OCI-LY3 (cell line): ENCODE data around the gene LMNTD1.

Experiments used
- H2AFZ ChIP-seq: fragments of 200-600, 300-600 bp; shearing (Covaris generic); 2 replicates; pipeline ENCODE4 v1.6.0; 2014; ENCODE audit warnings: antibody characterized with exemption, low read depth, low read length
- H3K27ac ChIP-seq: fragments of 200-600, 300-600 bp; sonication (generic); 2 replicates; pipeline ENCODE4 v1.5.1; 2014; ENCODE audit warnings: mild to moderate bottlenecking, low read length, moderate library complexity, mixed read lengths
- H3K27me3 ChIP-seq: fragments of 200-600, 300-600 bp; sonication (generic); 2 replicates; pipeline ENCODE4 v1.6.1; 2014; ENCODE audit warnings: low read depth, low read length, mixed read lengths
- H3K36me3 ChIP-seq: fragments of 200-600, 300-600 bp; sonication (generic); replicated peaks from 2 replicates; pipeline ENCODE3; 2014; ENCODE audit warnings: low read depth, low read length, mixed read lengths
- H3K4me1 ChIP-seq: fragments of 300-600, 200-600 bp; sonication (generic); 2 replicates; pipeline ENCODE4 v1.6.1; 2014; ENCODE audit warnings: low read length, mixed read lengths
- H3K4me2 ChIP-seq: fragments of 200-600, 300-600 bp; sonication (generic); 2 replicates; pipeline ENCODE4 v1.6.1; 2014; ENCODE audit warnings: low read length, mixed read lengths
- H3K4me3 ChIP-seq: fragments of 300-600, 200-600 bp; sonication (generic); 2 replicates; pipeline ENCODE4 v1.5.1; 2014; ENCODE audit warnings: antibody characterized with exemption, mild to moderate bottlenecking, low read length, moderate library complexity
- H3K79me2 ChIP-seq: fragments of 300-600, 200-600 bp; shearing (Covaris generic); 2 replicates; pipeline ENCODE4 v1.6.1; 2014; ENCODE audit warnings: mild to moderate bottlenecking, low read length, mixed read lengths
- H3K9ac ChIP-seq: fragments of 300-600, 200-600 bp; shearing (Covaris generic); 2 replicates; pipeline ENCODE4 v1.6.0; 2014; ENCODE audit warnings: mild to moderate bottlenecking, low read length, moderate library complexity
- H3K9me3 ChIP-seq: fragments of 200-600, 300-600 bp; shearing (Covaris generic); 2 replicates; pipeline ENCODE4 v1.6.1; 2014; ENCODE audit warnings: low read length, mixed read lengths; ENCODE audit not compliant: insufficient read depth
- H4K20me1 ChIP-seq: fragments of 200-600, 300-600 bp; sonication (generic); 2 replicates; pipeline ENCODE4 v1.6.1; 2016; ENCODE audit warnings: low read length, mixed read lengths; ENCODE audit not compliant: insufficient read depth
- EZH2phosphoT487 ChIP-seq: fragments of 200-600 bp; shearing (Covaris generic); IDR thresholded peaks from 2 replicates; pipeline ENCODE4 v1.6.1; 2018; ENCODE audit warnings: antibody characterized with exemption, mixed run types, low read depth
- TF ChIP-seq, protein P1 (sequence below): fragments of 200-600, 300-600 bp; sonication (generic); IDR thresholded peaks from 2 replicates; pipeline ENCODE4 v1.5.1; 2014; ENCODE audit warnings: antibody characterized with exemption, low read length, low read depth

The LMNTD1 gene

DNA sequence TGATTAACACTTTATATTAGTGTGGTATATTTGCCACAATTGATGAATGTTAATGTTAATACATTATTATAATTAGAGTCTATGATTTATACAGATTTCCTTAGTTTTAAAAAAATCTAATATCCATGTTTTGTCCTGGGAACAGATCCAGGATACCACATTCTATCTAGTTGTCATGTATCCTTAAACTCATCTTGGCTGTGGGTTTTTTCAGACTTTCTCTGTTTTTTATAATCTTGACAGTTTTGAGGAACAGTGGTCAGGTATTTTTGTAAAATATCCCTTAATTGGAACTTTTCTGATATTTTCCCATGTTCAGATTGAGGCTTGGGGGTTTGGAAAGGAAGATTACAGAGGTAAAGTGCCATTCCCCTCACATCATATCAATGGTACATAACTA lies 104.1 kb downstream of the LMNTD1 start:
- H3K9ac ChIP-seq, result no peak overlapping the region
- H3K4me3 ChIP-seq, result no peak overlapping the region
- no peak overlapping the region for H2AFZ ChIP-seq
- H3K79me2 ChIP-seq, result no peaks in the 10 kb centered on the region
- H3K4me2 ChIP-seq, result no peak overlapping the region
- no peak overlapping the region for H3K27ac ChIP-seq
- H3K4me1 ChIP-seq, result no peaks in the 10 kb centered on the region
- H4K20me1 ChIP-seq, result no peaks in the 10 kb centered on the region
- TF ChIP-seq, protein P1, sequence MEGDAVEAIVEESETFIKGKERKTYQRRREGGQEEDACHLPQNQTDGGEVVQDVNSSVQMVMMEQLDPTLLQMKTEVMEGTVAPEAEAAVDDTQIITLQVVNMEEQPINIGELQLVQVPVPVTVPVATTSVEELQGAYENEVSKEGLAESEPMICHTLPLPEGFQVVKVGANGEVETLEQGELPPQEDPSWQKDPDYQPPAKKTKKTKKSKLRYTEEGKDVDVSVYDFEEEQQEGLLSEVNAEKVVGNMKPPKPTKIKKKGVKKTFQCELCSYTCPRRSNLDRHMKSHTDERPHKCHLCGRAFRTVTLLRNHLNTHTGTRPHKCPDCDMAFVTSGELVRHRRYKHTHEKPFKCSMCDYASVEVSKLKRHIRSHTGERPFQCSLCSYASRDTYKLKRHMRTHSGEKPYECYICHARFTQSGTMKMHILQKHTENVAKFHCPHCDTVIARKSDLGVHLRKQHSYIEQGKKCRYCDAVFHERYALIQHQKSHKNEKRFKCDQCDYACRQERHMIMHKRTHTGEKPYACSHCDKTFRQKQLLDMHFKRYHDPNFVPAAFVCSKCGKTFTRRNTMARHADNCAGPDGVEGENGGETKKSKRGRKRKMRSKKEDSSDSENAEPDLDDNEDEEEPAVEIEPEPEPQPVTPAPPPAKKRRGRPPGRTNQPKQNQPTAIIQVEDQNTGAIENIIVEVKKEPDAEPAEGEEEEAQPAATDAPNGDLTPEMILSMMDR, result no peak
- no peak for TF ChIP-seq EZH2phosphoT487
- no peaks in the 10 kb centered on the region for H3K27me3 ChIP-seq
- no peaks in the 10 kb centered on the region for H3K9me3 ChIP-seq
- no peaks in the 10 kb centered on the region for H3K36me3 ChIP-seq

DNA sequence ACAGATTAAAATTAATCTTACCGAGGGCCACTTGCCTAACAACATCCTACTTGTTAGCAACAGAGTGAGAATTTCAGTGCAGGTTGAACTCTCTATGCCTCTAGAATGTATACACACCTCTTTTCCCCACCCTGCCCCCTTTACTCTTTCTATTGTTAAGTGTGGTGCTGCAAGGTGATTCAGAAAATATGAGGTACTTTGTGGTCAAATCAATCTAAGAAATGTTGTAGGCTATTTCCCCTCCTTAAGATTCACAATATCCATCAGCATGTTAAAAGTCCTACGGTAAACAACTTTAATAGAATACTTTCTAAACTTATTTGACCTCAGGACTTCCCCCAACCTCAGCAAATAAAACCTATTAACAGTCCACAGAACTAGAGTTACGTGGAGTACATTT lies 106.0 kb downstream of the LMNTD1 start:
- no peak overlapping the region for H3K4me2 ChIP-seq
- no peaks in the 10 kb centered on the region for H3K27me3 ChIP-seq
- H3K79me2 ChIP-seq, result no peaks in the 10 kb centered on the region
- H3K36me3 ChIP-seq, result no peaks in the 10 kb centered on the region
- no peak overlapping the region for H3K9ac ChIP-seq
- no peak for TF ChIP-seq EZH2phosphoT487
- TF ChIP-seq, protein P1, result no peak
- no peak overlapping the region for H2AFZ ChIP-seq
- H3K27ac ChIP-seq, result no peak overlapping the region
- no peaks in the 10 kb centered on the region for H3K4me1 ChIP-seq
- no peak overlapping the region for H3K4me3 ChIP-seq
- H4K20me1 ChIP-seq, result no peaks in the 10 kb centered on the region
- H3K9me3 ChIP-seq, result no peaks in the 10 kb centered on the region

DNA sequence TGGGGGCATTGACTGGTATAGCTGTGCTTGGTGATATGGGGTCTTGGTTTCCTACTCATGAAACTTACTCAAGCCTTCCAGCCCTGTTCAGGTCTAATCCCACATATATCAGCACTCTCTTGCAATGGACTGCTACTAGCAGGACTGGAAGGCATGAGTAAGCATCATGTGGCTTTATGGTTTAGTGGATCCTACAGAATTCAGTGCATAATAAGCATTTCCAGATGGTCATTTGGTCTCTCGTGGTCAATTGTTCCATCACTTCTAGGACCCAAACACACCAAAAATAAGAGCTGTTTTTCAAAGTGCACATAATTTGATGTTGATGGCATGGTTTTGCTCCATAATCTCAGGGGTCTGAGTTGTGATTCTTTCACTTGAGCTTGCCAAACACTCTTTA lies 114.4 kb downstream of the LMNTD1 start:
- H3K27me3 ChIP-seq, result no peaks in the 10 kb centered on the region
- no peak for TF ChIP-seq EZH2phosphoT487
- TF ChIP-seq, protein P1, result no peak
- H3K4me2 ChIP-seq, result no peak overlapping the region
- H3K9me3 ChIP-seq, result no peaks in the 10 kb centered on the region
- peaks cover 4% of the 10 kb centered on the region; the same call in 1 of the 2 replicates for H3K4me1 ChIP-seq
- H2AFZ ChIP-seq, result no peak overlapping the region
- H4K20me1 ChIP-seq, result no peaks in the 10 kb centered on the region
- H3K36me3 ChIP-seq, result no peaks in the 10 kb centered on the region
- no peak overlapping the region for H3K27ac ChIP-seq
- no peak overlapping the region for H3K9ac ChIP-seq
- no peaks in the 10 kb centered on the region for H3K79me2 ChIP-seq
- no peak overlapping the region for H3K4me3 ChIP-seq

DNA sequence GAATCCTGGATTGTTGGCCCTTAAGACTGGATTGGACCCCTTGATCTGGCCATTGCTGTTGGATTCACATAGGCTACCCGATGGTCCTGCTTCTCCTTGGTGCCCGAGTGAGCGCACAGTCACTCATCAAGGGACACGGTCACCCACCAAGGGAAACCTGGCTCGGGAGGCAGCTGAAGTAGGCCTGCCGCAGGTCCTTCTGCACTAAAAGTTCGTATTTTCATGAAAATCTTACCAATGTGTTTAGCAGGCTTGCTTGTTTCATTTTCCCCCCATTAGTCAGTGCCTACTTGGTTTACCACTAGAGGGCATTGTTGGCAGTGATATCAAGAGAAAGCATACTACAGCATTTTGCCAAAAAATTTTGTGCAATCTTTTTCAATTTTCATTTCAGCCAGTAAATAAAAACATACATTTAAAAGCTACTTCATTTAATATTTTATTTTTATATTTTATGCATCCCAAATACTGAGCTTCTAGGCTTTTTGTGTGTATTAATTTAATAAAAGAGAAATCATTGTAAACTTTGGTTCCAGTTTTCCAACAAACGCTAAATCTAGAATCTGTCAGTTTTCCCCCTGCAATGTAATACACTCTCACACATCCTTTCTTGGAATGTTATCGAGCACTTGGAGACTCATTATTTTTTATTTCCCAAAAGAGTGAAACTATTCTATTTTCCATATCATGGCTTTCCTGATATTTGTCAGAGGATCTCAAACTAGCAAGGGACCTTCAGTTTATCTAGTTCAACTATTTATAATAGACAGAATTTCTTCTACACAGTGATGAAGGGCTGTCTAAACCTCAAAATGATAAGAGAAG lies 116.7 kb downstream of the LMNTD1 start:
- peak overlapping the region; percentile 96 for H2AFZ ChIP-seq
- H4K20me1 ChIP-seq, result no peaks in the 10 kb centered on the region
- no peaks in the 10 kb centered on the region for H3K27me3 ChIP-seq
- no peak for TF ChIP-seq EZH2phosphoT487
- TF ChIP-seq, protein P1, result peak; percentile 96
- peak overlapping the region; percentile 77 for H3K4me2 ChIP-seq
- H3K4me1 ChIP-seq, result peaks cover 4% of the 10 kb centered on the region; the same call in 1 of the 2 replicates
- H3K4me3 ChIP-seq, result peak overlapping the region; percentile 77
- H3K9me3 ChIP-seq, result no peaks in the 10 kb centered on the region
- H3K9ac ChIP-seq, result peak overlapping the region; percentile 67
- H3K36me3 ChIP-seq, result no peaks in the 10 kb centered on the region
- no peaks in the 10 kb centered on the region for H3K79me2 ChIP-seq
- H3K27ac ChIP-seq, result no peak overlapping the region
